ACHN (cell line): ENCODE measurements around the gene ATP1A4.

ENCODE experiments used
- DNase-seq: peaks from one replicate; pipeline ENCODE4 v3.0.0-alpha.2; 2015
- in situ Hi-C: cut with HindIII; loops from 2 replicates; pipeline ENCODE4 v1.10.0; 2017; ENCODE audit warnings: low sequenced_read_pairs, low pct_ligation_motif_present, low pct_unique_long_range_greater_than_20kb

The ATP1A4 gene

DNA sequence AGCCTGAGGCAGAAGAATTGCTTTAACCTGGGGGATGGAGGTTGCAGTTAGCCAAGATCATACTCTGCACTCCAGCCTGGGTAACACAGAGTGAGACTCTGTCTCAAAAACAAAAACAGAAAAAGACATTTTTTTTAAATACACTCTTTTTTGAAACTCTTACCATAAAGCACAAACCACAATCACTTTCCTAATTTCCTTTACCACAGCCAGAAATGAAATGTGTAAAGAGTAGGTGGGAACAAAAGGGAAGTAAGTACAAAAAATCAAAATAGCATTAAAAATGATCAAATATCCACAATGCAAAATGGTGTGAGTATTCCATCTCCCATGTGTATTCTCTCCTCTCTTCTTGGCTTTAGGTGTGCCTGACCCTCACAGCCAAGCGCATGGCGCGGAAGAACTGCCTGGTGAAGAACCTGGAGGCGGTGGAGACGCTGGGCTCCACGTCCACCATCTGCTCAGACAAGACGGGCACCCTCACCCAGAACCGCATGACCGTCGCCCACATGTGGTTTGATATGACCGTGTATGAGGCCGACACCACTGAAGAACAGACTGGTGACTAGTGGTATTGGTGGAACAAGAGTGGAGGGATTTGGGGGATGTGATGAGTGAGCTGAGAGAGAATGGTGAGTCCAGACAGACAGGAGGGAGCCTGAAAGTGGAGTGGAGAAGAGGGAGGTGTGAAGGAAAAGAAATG lies 14.9 kb downstream of the ATP1A4 start:
- in situ Hi-C loops: no loop called here

DNA sequence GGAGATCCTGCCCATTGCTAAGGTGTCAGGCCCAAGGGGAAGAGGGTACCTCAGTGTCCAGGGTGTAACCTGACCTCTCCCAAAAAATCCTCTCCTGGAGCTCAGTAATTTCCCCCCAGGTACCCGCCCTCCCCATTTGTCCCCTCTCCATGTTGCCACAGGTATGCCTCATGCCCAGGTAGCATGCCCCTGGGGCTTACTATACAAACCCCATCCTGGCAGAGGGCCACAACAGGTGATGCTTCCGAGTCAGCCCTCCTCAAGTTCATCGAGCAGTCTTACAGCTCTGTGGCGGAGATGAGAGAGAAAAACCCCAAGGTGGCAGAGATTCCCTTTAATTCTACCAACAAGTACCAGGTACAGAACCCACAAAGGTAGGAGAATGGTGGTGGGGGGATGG lies 15.7 kb downstream of the ATP1A4 start:
- in situ Hi-C loops: no loop called here
- DNase-seq: no peak

More for the DNA sequence above, 14.9 kb downstream of the ATP1A4 start:
- DNase-seq: no peak

DNA sequence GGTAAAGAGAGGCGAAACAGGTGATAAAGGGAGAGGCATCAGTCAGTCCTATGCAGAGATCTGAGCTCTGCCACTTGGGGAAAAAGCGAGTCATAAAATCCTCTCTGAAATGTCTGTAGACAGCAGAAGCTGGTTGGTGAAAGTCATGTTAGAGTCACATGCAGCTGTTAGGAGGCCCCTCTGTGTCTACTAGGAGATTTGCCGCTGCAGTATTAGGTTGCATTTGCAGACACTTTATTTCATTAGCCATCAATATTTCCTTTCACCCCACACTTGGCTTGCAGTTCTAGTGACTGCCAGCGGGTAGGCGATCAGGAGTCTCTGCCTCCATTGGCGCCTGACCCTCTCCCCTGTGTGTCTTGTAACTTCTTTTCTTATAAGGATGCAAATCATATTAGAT lies 16.2 kb downstream of the ATP1A4 start:
- DNase-seq: no peak
- in situ Hi-C loops: no loop called here

DNA sequence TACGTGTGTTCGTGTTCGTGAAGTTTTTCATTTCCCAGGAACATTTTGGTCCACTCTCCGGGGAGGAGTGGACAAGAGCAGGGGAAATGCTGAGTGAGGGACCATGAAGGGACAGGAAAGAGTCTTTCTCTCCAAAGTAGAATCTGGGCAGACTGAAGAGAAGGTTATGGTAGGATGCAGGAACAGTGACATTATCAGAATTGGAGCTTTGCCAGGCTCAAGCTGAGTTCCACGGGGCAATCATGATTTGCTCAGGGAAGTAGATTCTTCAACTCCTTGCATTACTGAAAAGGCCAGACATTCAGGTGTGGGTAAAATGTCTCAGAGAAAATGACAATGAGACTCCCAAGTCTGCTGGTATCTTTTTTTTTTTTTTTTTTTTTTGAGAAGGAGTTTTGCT lies 16.6 kb downstream of the ATP1A4 start:
- DNase-seq: no peak
- in situ Hi-C loops: no loop called here

DNA sequence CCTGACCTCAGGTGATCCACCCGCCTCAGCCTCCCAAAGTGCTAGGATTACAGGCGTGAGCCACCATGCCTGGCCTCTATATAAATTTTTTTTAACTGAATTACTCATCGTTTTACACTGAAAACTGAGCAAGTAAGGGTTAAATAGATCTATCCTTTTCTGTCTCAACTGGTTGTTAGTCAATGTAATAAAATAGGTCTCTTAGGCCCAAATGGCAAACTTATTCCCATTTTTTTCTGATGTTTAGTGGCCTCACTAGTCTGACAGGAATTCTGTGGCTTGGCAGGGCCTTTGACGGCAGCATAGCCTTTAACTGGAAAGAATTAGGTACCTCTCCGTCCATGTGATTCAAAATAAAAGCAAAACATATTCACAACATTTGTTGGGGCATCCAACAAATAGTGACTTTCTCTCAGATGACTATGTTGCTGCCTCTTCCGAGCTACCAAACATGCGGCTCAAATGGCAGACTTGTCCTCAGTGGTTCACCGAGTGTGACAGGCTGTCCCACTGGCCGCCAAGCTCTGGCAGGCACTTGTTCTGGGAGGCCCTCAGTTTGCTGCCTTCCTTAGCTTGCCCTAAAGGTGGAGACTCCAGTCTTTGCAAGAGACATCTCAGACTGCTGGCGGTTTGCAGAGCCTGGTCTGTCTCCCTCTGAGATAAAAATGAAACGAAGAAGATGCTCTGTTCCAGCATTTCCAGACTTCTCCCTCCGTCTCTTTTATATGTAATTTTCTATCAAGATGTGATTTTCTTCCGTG lies 17.4 kb downstream of the ATP1A4 start:
- no peak for DNase-seq
- in situ Hi-C loops: no loop called here

DNA sequence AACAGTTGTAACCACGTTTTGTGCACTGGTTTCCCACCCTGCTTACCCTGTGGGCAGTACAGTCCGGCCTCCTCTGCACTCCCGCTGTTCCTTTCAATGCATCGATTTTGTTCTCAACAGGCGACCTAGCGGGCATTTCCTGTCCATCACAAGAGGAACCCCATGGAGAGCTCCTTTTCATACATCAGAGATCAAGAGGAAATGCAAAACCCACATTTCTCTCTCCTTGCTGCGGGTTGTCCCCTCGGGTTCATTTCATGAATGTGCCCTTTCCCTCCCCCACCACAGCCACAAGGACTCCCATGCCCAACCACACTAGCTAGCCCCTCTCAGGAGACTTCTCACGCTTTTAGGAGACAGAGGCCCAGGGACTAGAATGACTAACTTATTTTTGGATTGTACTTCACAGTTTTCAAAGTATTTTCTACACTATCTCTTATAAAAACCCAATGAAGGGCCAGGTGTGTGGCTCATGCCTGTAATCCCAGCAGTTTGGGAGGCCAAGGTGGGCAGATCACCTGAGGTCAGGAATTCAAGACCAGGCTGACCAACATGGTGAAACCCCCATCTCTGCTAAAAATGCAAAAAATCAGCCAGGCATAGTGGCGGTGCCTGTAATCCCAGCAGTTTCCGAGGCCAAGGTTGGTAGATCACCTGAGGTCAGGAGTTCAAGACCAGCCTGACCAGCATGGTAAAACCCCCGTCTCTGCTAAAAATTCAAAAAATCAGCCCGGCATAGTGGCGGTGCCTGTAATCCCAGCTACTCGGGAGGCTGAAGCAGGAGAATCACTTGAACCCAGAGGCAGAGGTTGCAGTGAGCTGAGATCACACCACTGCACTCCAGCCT lies 18.4 kb downstream of the ATP1A4 start:
- in situ Hi-C loops: no loop called here
- no peak for DNase-seq

DNA sequence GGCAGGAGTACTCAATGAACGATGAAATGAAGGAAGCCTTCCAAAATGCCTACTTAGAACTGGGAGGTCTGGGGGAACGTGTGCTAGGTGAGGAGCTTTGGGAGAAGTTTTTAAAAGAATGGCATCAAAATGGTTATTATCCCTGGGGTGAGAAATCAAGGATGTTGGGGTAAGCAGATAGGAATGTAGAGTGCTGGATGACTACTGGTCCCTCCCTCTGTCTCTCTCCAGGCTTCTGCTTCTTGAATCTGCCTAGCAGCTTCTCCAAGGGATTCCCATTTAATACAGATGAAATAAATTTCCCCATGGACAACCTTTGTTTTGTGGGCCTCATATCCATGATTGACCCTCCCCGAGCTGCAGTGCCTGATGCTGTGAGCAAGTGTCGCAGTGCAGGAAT lies 20.0 kb downstream of the ATP1A4 start:
- peak; percentile 10 for DNase-seq
- in situ Hi-C loops: no loop called here

DNA sequence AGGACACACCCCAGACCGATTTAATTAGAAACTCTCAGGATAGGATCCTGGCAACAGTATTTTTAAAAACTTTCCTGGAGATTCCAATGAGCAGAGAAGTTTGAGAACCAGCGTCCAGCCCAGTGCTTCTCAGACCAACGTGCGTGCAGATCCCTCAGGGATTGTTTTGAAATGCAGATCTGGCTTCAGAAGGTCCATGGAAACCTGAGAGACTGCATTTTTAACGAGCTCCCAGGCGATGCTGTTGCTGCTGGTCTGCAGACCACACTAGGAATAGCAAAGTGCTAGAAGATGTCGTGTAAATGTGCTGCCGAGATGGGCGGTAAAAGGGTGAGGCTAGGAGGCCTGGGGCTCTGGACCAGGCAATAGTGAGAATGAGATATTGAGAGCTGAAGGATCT lies 20.6 kb downstream of the ATP1A4 start:
- DNase-seq: no peak
- in situ Hi-C loops: no loop called here

DNA sequence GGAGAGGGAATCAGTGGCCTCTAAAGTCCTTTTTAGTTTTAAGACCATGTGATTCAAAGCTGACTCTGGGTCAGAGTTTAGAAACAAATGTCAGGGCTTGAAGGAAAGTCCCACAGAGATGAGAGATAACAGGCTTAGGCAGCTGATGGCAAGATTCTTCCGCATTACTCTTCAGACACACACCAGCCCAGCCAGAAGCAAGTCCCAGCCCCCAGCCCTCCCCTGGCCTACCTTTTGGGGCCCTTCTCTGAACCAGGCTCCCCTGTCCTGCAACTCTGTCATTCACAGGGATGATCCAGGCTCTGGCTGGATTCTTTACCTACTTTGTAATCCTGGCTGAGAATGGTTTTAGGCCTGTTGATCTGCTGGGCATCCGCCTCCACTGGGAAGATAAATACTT lies 25.8 kb downstream of the ATP1A4 start:
- no peak for DNase-seq
- in situ Hi-C loops: no loop called here

DNA sequence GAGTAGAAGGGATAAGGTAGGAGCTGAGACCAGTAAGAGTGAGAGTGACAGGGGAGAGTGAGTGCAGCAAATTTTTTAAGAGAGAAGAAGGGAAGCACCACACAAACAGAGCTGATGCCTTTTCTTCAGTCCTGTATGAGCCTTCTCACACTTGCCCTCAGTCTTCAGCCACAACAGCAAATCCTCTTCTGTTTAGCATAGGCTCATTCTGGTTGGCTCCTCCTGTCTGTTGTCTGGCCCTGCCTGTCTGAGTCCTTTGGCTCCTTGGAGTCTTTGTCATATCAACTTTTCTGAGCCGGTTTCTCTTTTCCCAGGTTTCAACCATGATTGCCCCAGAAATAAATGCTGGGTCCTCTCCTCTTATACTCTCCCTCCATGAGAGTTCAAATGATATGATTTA lies 26.3 kb downstream of the ATP1A4 start:
- DNase-seq: no peak
- in situ Hi-C loops: no loop called here

DNA sequence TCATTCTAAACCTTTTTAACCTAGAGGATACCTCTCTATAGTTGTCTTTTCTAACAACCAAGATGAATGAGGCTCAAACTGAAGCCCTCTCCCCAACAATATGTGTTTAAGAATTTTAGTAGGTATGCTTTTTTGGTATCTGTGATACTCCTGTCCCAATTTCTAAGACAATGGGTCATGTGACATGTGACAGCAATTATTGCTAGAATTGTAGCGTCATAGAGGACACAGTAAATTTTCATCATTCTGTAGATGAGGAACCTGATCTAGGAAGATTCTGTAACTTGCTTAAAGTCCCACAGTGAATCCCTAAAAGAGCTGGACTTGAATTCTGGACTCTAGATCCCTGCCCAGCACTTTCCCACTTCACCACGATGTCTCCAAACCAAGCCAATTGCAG lies 27.3 kb downstream of the ATP1A4 start:
- in situ Hi-C loops: no loop called here
- DNase-seq: no peak

DNA sequence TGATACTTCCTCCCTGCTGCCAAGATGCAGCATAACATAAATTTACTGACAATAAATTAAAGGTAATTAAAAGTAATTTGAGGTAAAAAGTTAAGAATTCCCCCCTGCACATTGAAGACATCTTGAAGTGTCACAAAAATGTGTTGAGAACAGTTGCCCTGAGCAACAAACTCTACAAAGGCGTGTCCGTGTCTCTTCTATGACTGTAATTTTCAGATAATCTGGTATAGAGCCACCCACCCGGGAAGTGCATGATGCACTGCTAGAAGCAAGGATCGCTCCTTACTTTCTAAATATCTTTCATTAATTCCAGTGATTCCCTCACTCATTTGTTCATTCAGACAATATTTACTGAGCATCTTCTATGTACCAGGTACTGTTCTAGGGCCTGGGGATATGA lies 27.9 kb downstream of the ATP1A4 start:
- in situ Hi-C loops: no loop called here
- no peak for DNase-seq

DNA sequence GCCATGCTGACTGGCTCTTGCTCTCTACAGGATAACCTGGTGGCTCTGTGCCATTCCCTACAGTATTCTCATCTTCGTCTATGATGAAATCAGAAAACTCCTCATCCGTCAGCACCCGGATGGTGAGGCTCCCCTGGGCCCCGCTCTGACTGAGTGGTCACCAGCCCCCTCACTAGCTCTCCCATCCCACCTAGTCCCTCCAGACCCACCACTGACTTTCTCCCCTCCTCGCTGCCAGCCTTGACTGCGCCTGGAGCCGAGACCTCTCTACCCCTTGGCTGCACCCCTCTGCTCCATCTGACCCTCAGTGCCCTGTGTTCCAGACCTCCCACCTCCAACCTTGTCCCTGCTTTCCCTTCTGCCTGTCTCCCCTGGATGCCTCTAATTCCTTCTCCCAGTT lies 34.8 kb downstream of the ATP1A4 start:
- in situ Hi-C loops: no loop called here
- no peak for DNase-seq

DNA sequence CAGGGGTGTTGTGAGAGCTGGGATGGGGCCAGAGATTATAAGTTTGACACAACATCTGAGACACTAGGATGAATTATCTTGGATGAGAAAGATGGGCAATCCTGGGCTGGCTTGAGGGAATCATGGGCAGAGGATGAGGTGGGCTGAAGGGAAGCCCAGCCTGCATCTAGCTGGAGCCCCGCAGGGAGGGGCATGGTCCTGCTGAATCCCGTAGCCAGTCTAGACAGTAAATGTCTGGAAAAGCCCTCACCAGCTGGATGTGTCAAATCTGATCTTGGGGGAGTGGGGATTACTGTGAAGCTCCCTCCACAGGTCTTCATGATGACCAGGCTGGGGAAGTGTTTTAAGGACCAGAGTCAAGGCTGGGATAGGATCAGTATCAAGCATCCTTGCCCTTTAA lies 35.3 kb downstream of the ATP1A4 start:
- in situ Hi-C loops: no loop called here
- DNase-seq: no peak

DNA sequence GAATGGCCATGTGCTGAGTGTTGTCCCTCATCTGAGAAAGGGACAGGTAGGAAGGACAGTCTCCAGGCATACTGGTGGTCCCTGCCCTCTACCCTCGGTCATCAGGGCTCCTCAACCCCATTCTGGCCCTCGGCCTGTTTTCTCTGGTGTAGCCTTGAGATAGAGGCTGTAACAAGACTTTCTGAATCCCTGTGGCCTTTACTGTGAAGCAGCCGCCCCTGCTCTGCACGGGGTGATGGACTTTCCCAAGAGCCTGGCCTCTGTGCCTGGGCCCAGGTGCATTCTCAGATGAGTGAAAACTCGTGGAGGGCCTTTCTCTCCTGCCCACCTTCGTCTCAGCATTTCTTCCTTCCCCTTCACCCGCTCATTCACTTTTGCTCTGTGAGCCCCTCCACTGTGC lies 36.0 kb downstream of the ATP1A4 start:
- in situ Hi-C loops: no loop called here
- no peak for DNase-seq

DNA sequence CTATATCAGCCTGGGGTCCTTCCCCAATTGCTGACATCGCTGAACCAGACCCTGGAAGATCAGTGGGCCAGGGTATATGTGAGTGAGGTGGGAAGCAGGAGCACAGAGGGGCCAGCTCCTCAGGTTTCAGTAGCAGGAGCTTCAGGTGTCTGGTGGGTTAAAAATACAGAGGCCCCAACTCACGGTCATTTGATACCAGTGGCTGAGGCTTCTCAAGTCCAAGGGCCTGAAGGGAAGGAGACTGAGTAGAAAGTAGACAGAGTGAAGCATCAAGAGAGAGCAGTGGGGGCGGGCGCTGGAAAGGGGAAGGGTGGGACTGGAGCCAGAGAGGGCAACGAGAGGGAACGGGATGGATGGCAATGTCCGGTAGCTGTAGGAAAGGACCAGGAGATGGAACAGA lies 36.9 kb downstream of the ATP1A4 start:
- no peak for DNase-seq
- in situ Hi-C loops: no loop called here

DNA sequence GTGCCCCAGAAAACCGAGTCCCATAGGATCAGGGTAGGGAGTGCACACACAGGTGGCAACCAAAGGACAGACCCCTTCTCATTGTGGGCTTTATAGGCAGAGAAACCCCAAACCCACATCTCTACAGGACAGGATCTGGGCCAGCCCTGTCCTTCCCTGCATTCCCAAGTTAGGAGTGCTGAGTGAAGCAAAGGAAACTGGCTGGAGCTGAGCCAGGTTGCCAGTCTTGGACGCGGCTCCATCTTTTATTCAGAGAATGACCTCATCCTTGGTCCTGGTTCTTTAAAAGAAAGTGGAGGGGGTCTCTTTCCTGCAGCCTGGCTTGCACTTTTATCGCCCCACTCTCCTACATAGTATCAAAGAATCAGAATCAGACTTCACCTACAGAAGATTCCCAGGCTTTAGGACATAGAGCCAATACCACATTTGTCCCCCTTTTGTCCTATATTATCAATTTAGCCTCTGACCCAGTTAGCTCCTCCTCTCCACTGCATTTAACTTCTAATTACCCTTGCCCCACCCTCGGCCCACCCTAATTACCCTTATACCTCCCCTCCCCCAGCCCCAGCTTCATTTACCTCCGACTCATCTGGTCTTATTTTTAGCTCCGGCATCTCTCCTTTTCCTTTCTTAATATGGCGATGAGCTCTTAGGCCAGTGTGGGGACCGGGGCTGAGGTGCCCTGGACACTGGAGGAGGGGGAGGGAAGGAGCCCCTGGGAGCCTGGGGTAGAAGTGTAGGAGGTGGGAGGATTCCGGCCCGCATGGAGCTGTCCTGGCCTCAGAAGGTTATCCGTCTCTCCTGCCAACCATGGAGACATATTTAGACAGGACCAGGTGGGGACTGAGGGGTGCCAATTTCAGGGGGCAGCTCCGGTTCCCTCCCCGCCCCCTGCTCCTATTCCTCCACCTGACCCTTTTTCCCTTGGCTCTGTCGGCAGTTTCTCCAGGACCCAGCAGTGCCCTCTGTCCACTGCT lies 38.5 kb downstream of the ATP1A4 start, which contains the start of gene CASQ1:
Gene CASQ1, plus strand, starts transcription at position 927 of the 977 bp plus-strand sequence. CDS start 177 bp downstream, outside the sequence.
- DNase-seq: peak; percentile 34
- in situ Hi-C loops: no loop called here

DNA sequence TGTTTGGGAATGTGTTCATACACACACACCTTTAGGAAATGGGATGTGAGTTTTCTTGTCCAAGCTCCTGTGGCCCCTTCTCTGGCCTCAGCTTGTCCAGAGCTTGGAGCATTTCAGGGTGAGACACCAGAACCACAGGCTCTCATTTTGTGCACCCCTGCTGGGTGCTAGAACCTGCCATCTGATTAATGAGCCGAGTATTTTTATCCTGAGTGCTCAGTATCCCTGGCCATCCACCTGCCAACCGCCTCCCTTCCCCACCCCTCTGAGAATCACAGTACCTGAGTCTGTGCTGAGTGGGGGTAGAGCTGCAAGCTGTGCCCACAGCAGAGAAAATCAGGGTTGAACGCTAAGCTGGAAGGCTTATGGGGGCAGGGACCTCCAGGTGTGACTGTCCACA lies 40.4 kb downstream of the ATP1A4 start:
- no peak for DNase-seq
- in situ Hi-C loops: no loop called here
